WTC11 (cell line): ENCODE data around the gene RABGEF1. TPM values are rescaled to one million over a fixed set of nuclear protein-coding genes. Genes with fewer than 3 reads are reported as not detected.
"Not testable (repeated sequence)": the region's sequence is repeated elsewhere in the genome, so short reads cannot be mapped to it uniquely, and the experiment has no call there.

Source experiments
- ATAC-seq: fragments of 200-7000 bp; cut with Tn5 transposase; 2 replicates; pipeline ENCODE4 v1.10.0; 2021; ENCODE audit warnings: mild to moderate bottlenecking, moderate library complexity
- CTCF ChIA-PET: fragments of 300-600 bp; sonication (Branson Sonifier 250); formaldehyde crosslinking; loops from one replicate; lab custom pipeline; 2021; ENCODE audit warnings: antibody characterized with exemption; lab: Charles Lee
- POLR2A ChIA-PET: fragments of 350-600 bp; sonication (Branson Sonifier 250); formaldehyde crosslinking; loops from one replicate; lab custom pipeline; 2021; ENCODE audit warnings: antibody characterized with exemption; lab: Charles Lee
- DNase-seq: peaks from one replicate; pipeline ENCODE4 v3.0.0; 2021; ENCODE audit warnings: low spot score
- H3K27ac Mint-ChIP-seq: 2 replicates; pipeline ENCODE4 v1.8.0; 2021; ENCODE audit warnings: mixed read lengths
- H3K27me3 Mint-ChIP-seq: 2 replicates; pipeline ENCODE4 v1.8.0; 2021; ENCODE audit warnings: low read depth, mild to moderate bottlenecking, moderate library complexity, mixed read lengths
- H3K36me3 Mint-ChIP-seq: 2 replicates; pipeline ENCODE4 v1.8.0; 2021; ENCODE audit warnings: mixed read lengths
- H3K4me1 Mint-ChIP-seq: 2 replicates; pipeline ENCODE4 v1.8.0; 2022; ENCODE audit warnings: mixed read lengths
- H3K4me3 Mint-ChIP-seq: 2 replicates; pipeline ENCODE4 v1.8.0; 2021; ENCODE audit warnings: mild to moderate bottlenecking, moderate library complexity, mixed read lengths
- H3K9me3 Mint-ChIP-seq: 2 replicates; pipeline ENCODE4 v1.8.0; 2021; ENCODE audit warnings: mixed read lengths
- ARID4B ChIP-seq: sonication (generic); formaldehyde crosslinking; IDR thresholded peaks from 2 replicates; pipeline ENCODE4 v1.8.0; 2023; ENCODE audit warnings: missing genetic modification reagents, mild to moderate bottlenecking, borderline replicate concordance
- ATF2 ChIP-seq: sonication (generic); formaldehyde crosslinking; IDR thresholded peaks from 2 replicates; pipeline ENCODE4 v1.8.1; 2022; ENCODE audit warnings: low read depth, missing genetic modification reagents, borderline replicate concordance
- CREM ChIP-seq: sonication (generic); formaldehyde crosslinking; IDR thresholded peaks from 2 replicates; pipeline ENCODE4 v1.8.1; 2022; ENCODE audit warnings: mild to moderate bottlenecking, missing genetic modification reagents, moderate library complexity
- CTCF ChIP-seq: fragments of 200-600 bp; IDR thresholded peaks from 2 replicates; pipeline ENCODE4 v1.8.0; 2022; ENCODE audit warnings: antibody characterized with exemption
- EMX1 ChIP-seq: fragments of 250-450 bp; sonication (Bioruptor Pico); IDR thresholded peaks from 2 replicates; pipeline ENCODE4 v1.8.0; 2021; ENCODE audit warnings: mild to moderate bottlenecking
- FOXP4 ChIP-seq: sonication (generic); formaldehyde crosslinking; IDR thresholded peaks from 2 replicates; pipeline ENCODE4 v1.8.0; 2022; ENCODE audit warnings: mild to moderate bottlenecking, missing genetic modification reagents
- KAT7 ChIP-seq: sonication (generic); formaldehyde crosslinking; IDR thresholded peaks from 2 replicates; pipeline ENCODE4 v1.8.1; 2023; ENCODE audit warnings: missing genetic modification reagents, mild to moderate bottlenecking, borderline replicate concordance
- MXD4 ChIP-seq: fragments of 250-450 bp; sonication (Bioruptor Pico); IDR thresholded peaks from 2 replicates; pipeline ENCODE4 v1.8.0; 2021; ENCODE audit warnings: mild to moderate bottlenecking, moderate library complexity, borderline replicate concordance
- NFE2L1 ChIP-seq: sonication (generic); formaldehyde crosslinking; IDR thresholded peaks from 2 replicates; pipeline ENCODE4 v1.8.1; 2023; ENCODE audit warnings: missing genetic modification reagents
- NFYB ChIP-seq: sonication (generic); formaldehyde crosslinking; conservative IDR thresholded peaks from 2 replicates; pipeline ENCODE4 v1.8.0; 2022; ENCODE audit warnings: low read depth, missing genetic modification reagents
- PRDM15 ChIP-seq: sonication (generic); formaldehyde crosslinking; IDR thresholded peaks from 2 replicates; pipeline ENCODE4 v1.8.0; 2022; ENCODE audit warnings: missing genetic modification reagents
- SOX15 ChIP-seq: fragments of 250-450 bp; sonication (Bioruptor Pico); IDR thresholded peaks from 2 replicates; pipeline ENCODE4 v1.9.0; 2021; ENCODE audit warnings: mild to moderate bottlenecking
- USF1 ChIP-seq: sonication (generic); formaldehyde crosslinking; IDR thresholded peaks from 2 replicates; pipeline ENCODE4 v1.8.0; 2022; ENCODE audit warnings: mild to moderate bottlenecking, missing genetic modification reagents
- ZNF281 ChIP-seq: sonication (generic); formaldehyde crosslinking; IDR thresholded peaks from 2 replicates; pipeline ENCODE4 v1.8.0; 2023; ENCODE audit warnings: mild to moderate bottlenecking, missing genetic modification reagents
- ZNF396 ChIP-seq: fragments of 250-450 bp; sonication (Bioruptor Pico); IDR thresholded peaks from 2 replicates; pipeline ENCODE4 v1.8.0; 2021; ENCODE audit warnings: mild to moderate bottlenecking, moderate library complexity, borderline replicate concordance
- total RNA-seq: library from RNA; stranded (reverse); gene quantifications from 3 replicates; pipeline ENCODE4 v1.2.3, GENCODE V29; 2021

RABGEF1 gene
- total RNA-seq, 1 experiment from 2014 or later: 18.1 TPM

GRCh38 chr7:66707825-66708224 is 32.7 kb upstream of the RABGEF1 start (continued):
- no peak for TF ChIP-seq ZNF396
- TF ChIP-seq CREM (CRISPR knock-in tag): no peak
- TF ChIP-seq KAT7 (CRISPR knock-in tag): no peak
- no peak for TF ChIP-seq MXD4 (CRISPR knock-in tag)
- no peak for TF ChIP-seq SOX15
- no peak for TF ChIP-seq USF1 (CRISPR knock-in tag)
- TF ChIP-seq ZNF281 (CRISPR knock-in tag): no peak

- peaks cover 44% of the 10 kb centered on the region for H3K36me3 Mint-ChIP-seq
- H3K4me1 Mint-ChIP-seq, H3K27ac Mint-ChIP-seq, DNase-seq, H3K27me3 Mint-ChIP-seq, ATAC-seq, H3K4me3 Mint-ChIP-seq, POLR2A ChIA-PET, CTCF ChIA-PET: not testable (repeated sequence)
- H3K9me3 Mint-ChIP-seq: peaks cover 34% of the 10 kb centered on the region
Measured at GRCh38 chr7:66710752-66711151, 29.8 kb upstream of the RABGEF1 start.

- H3K4me1 Mint-ChIP-seq: peaks cover 2% of the 10 kb centered on the region; the same call in 1 of the 2 replicates
- ChIA-PET POLR2A (interaction anchor here (0.6 kb wide), 1 partner anchor 90 kb away, joined by 3 read pairs; no protein-coding TSS in a partner anchor), CTCF (no interaction called here)
- no peak for ATAC-seq
- no peaks in the 10 kb centered on the region for H3K27me3 Mint-ChIP-seq
- no peak overlapping the region for H3K4me3 Mint-ChIP-seq
- peaks cover 23% of the 10 kb centered on the region for H3K9me3 Mint-ChIP-seq
- no peak overlapping the region for H3K27ac Mint-ChIP-seq
- peaks cover 33% of the 10 kb centered on the region for H3K36me3 Mint-ChIP-seq
- TF ChIP-seq NFYB (CRISPR knock-in tag): no peak
- no peak for TF ChIP-seq PRDM15 (CRISPR knock-in tag)
- no peak for TF ChIP-seq CTCF
- no peak for TF ChIP-seq NFE2L1 (CRISPR knock-in tag)
- TF ChIP-seq EMX1 (CRISPR knock-in tag): no peak
- TF ChIP-seq FOXP4: no peak
- TF ChIP-seq ARID4B (CRISPR knock-in tag): no peak
- TF ChIP-seq ATF2: no peak
- no peak for DNase-seq
Measured at GRCh38 chr7:66713687-66714086, 26.8 kb upstream of the RABGEF1 start.
